Measurements from ENCODE around the gene CRTAP. TPM values are rescaled to one million over a fixed set of nuclear protein-coding genes. Genes with fewer than 3 reads are reported as not detected.

The CRTAP gene
- total RNA-seq, 1 donor from 2014 or later, result 138 TPM

DNA sequence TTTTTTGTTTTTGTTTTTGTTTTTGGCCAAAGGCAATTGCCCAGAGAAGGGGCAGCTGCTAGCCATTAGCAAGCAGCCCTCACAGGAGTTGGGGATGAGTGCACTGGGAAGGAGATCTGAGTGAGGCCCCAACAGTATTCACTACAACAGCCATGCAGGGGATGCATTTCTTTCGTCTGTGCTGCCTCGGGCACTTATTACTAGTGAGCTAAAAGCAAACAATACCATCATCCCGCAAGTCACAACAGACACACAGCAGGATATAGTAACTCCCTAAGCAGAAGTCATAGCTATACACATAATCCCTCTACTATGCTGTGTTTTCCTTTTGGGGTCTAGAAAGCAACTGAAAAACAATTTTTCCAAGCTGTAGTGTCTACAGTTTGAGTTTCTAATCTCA lies 27.2 kb downstream of the CRTAP start:
- no peak overlapping the region for H3K27ac Mint-ChIP-seq
- H3K4me1 Mint-ChIP-seq (ENCODE audit: unreplicated experiment), result no peaks in the 10 kb centered on the region
- no peaks in the 10 kb centered on the region for H3K27me3 Mint-ChIP-seq
- H3K9me3 Mint-ChIP-seq, result no peaks in the 10 kb centered on the region
- TF ChIP-seq, protein P1, sequence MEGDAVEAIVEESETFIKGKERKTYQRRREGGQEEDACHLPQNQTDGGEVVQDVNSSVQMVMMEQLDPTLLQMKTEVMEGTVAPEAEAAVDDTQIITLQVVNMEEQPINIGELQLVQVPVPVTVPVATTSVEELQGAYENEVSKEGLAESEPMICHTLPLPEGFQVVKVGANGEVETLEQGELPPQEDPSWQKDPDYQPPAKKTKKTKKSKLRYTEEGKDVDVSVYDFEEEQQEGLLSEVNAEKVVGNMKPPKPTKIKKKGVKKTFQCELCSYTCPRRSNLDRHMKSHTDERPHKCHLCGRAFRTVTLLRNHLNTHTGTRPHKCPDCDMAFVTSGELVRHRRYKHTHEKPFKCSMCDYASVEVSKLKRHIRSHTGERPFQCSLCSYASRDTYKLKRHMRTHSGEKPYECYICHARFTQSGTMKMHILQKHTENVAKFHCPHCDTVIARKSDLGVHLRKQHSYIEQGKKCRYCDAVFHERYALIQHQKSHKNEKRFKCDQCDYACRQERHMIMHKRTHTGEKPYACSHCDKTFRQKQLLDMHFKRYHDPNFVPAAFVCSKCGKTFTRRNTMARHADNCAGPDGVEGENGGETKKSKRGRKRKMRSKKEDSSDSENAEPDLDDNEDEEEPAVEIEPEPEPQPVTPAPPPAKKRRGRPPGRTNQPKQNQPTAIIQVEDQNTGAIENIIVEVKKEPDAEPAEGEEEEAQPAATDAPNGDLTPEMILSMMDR (conservative IDR thresholded peaks at IDR 0.05), result no peak
- DNase-seq (ENCODE audit: extremely low spot score, unreplicated experiment), result no peak
- no peak overlapping the region for H3K4me3 Mint-ChIP-seq
- peaks cover 34% of the 10 kb centered on the region for H3K36me3 Mint-ChIP-seq

DNA sequence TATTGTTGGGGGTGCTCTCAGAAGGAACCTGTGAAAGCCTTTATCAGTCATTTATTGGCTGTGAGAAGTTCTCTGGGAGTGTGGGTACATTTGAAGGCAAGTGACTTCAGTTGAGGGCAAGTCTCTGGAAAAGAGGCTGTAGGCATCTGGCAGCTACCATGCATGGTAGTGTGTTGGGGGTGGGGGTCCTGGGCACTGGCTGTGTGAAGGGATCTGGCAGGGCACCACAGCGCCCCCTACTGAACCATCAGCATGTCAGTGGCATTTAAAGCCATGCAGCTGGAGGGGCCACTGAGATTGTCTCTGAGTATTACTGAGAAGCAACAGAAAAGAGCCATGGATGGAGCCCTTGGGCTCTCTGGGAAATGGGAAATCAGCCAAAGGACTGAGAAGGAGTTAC lies 30.6 kb downstream of the CRTAP start:
- no peak overlapping the region for H3K27ac Mint-ChIP-seq
- H3K27me3 Mint-ChIP-seq, result no peaks in the 10 kb centered on the region
- H3K4me1 Mint-ChIP-seq (ENCODE audit: unreplicated experiment), result peaks cover 8% of the 10 kb centered on the region
- no peak for DNase-seq (ENCODE audit: extremely low spot score, unreplicated experiment)
- H3K36me3 Mint-ChIP-seq, result peaks cover 23% of the 10 kb centered on the region
- TF ChIP-seq, protein P1 (conservative IDR thresholded peaks at IDR 0.05), result peak; percentile 45
- H3K4me3 Mint-ChIP-seq, result no peak overlapping the region
- H3K9me3 Mint-ChIP-seq, result no peaks in the 10 kb centered on the region

DNA sequence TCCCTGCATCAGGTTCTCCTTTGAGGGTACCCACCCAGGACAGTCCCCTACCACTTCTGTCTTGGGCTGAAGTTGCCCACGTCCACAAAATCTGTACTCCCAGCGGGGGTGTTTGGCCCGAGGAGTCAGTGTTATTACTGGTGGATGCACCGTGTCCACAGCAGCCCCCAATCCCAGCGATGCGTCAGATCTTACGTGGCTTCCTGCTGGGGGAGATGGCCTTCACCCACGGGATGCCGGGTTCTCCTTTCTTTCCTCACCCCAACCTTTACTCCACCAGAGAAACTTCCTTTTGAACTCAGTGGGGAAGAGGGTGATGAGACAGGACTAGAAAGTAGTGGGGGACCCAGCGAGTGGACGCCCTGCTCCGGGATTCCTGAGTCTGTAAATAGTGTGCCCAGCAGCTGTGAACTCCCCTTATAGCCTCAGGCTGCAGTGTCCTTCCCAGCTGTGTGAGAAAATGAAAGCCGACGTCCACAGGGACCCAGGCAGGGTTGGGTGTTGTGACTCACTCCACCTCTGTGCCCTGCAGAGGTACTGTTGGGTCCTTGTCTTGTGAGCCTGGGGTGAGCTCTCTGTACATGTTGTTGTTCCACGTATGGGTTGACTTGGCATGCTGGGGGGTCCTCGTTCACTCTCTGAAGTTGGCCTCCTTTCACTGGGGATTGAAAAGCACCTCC lies 31.5 kb downstream of the CRTAP start:
- Mint-ChIP-seq H3K4me3 (no peak overlapping the region), H3K27ac (no peak overlapping the region)

DNA sequence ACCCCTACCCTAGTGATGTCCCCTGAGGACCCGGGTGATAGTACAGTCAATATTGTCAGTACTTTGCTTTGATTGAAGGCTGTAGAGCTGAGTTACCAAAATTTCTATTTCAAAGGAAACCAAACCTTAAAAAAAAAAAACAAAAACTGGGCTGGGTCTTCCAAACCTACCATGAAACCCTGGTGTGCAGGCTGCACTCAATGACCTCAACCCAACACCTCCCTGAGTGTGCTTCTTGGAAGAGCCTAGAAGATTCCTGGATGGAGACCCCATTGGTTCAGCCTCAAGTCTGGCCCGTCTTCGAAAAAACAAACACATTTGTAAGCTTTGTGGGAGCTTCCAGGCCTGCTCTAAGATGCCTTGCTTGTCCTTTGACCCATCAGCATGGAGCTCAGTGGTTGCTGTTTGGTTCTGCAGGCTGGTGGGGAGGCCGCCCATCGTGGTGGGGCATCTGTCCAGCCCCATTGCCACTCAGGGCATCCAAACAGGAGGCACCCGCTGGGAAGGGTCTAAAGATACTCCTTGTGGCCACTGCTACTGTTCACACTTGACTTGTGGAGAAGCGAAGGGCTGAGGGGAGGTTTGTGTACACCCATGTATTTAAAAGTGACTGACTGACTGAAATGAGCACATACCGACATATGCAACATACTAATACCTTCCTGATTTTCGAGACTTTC lies 32.2 kb downstream of the CRTAP start:
- H3K4me1 Mint-ChIP-seq (ENCODE audit: unreplicated experiment), result peaks cover 8% of the 10 kb centered on the region
- TF ChIP-seq, protein P1 (conservative IDR thresholded peaks at IDR 0.05), result no peak

More for the DNA sequence above, 31.5 kb downstream of the CRTAP start:
- Mint-ChIP-seq H3K9me3 (no peaks in the 10 kb centered on the region), H3K27me3 (no peaks in the 10 kb centered on the region), H3K4me1 (ENCODE audit: unreplicated experiment) (peaks cover 8% of the 10 kb centered on the region), H3K36me3 (peaks cover 23% of the 10 kb centered on the region)
- TF ChIP-seq, protein P1 (conservative IDR thresholded peaks at IDR 0.05), result no peak
- no peak for DNase-seq (ENCODE audit: extremely low spot score, unreplicated experiment)

DNA sequence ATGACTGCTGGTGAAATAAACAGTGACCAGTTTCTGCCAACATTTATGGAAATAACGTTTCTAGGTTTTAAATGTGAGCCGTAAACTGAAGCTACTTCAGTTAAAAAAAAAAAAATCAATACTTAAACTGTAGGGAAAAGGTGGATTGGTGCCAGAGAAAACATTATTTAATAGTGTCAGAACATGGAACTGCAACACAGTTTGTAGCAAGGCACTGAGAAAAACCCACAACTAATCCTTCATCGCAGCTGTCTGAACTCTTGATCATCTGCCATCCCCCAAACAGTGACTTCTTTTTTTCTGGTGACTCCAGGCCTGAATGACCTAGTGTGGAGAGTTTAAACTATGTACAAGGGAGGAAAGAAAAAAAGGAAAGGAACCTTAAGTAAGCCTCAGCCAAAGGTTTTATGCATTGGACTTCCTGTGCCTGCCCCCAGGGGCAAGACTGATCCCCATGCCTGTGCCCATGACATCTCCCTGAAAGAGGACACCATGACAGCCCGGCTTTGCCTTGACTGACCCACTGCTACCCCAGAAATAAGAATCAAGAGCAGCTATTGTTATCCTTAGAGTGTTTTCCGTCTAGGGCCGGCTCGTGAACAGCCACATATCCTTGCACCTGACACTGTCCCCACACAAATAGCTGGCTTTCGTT lies 33.1 kb downstream of the CRTAP start:
- no peak for DNase-seq (ENCODE audit: extremely low spot score, unreplicated experiment)
- H3K27ac Mint-ChIP-seq, result no peak overlapping the region
- no peak overlapping the region for H3K4me3 Mint-ChIP-seq
- peaks cover 8% of the 10 kb centered on the region for H3K4me1 Mint-ChIP-seq (ENCODE audit: unreplicated experiment)
- H3K9me3 Mint-ChIP-seq, result no peaks in the 10 kb centered on the region
- TF ChIP-seq, protein P1 (conservative IDR thresholded peaks at IDR 0.05), result peak; percentile 53
- H3K36me3 Mint-ChIP-seq, result peaks cover 17% of the 10 kb centered on the region
- no peaks in the 10 kb centered on the region for H3K27me3 Mint-ChIP-seq

More for the DNA sequence above, 32.2 kb downstream of the CRTAP start:
- no peak for DNase-seq (ENCODE audit: extremely low spot score, unreplicated experiment)
- Mint-ChIP-seq H3K4me3 (no peak overlapping the region), H3K27ac (no peak overlapping the region), H3K36me3 (peaks cover 23% of the 10 kb centered on the region), H3K9me3 (no peaks in the 10 kb centered on the region), H3K27me3 (no peaks in the 10 kb centered on the region)

Measured in type B pancreatic cell (in vitro differentiated cells).